Measurements from ENCODE around the gene GON4L.
A peak's percentile ranks its signal among the peaks of the same experiment; 100 is the strongest.
"Not testable (repeated sequence)": the region's sequence is repeated elsewhere in the genome, so short reads cannot be mapped to it uniquely, and the experiment has no call there.

The GON4L gene

DNA sequence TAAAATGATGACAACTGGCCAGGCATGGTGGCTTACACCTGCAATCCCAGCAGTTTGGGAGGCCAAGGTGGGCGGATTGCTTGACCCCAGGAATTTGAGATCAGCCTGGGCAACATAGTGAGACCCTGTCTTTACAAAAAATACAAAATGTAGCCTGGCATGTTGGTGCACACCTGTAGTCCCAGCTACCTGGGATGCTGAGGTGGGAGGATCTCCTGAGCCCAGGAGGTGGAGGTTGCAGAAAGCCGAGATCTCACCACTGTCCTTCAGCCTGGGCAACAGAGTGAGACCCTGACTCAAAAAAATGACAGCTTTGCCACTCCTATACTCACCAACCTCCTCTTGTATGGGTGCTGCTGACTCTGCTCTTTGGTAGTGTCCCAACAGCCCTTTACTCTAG is 20.9 kb upstream of the GON4L start:
- no peak for DNase-seq (ENCODE audit: low read depth in 2 of 2)

DNA sequence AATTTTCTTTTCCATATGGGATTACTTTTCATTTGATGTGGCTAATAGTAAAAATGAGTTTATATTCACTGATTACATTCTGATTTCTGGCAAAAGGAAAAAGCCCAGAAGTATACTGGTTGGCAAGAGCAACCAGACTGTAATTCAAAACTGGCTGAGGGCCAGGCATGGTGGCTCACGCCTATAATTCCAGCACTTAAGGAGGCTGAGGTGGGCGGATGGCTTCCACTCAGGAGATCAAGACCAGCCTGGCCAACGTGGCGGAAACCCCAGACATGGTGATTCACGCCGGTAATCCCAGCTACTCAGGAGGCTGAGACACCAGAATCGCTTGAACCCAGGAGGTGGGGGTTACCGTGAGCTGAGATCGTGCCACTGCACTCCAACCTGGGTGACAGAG is 16.8 kb upstream of the GON4L start:
- DNase-seq (ENCODE audit: low read depth in 2 of 2) = no peak

DNA sequence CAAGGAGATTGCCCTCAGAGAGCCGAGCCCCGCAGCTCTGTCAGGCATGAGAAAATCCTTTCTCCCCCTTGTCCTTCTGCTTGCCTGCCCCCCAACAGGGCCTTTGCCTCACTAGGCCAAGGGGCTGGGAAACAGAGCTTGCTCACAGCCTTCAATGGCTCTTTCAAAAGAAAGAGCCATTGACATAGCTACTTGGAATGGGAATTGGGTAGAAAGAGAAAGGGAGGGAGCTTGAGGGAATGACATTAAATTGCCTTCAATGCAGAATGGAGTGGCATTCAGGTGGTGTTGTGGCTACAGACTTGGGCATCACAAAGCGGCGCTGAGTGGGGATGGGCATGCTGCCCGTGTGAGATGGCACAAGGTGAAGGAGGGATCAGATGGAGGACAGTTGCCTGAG is 15.5 kb upstream of the GON4L start:
- no peak for DNase-seq (ENCODE audit: low read depth in 2 of 2)

DNA sequence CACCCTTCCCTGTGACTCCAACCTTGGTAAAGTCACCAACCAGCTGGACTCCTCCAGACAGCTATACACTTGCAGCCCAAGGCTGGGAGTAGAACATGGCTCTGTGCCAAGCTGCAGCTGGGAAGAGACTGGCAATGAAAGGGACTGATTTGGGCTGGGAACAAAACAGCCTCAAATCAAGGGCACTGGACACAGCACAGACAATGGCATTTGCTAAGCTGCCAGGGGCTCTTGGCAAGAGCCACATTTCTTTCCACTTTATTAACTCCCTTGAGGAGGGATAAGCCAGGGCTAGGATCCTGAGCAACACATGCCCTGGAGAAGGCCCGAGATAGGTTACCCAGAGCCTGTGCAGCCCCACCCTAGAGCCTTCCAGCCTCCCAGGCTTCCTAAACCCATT is 14.4 kb upstream of the GON4L start:
- no peak for DNase-seq (ENCODE audit: low read depth in 2 of 2)

DNA sequence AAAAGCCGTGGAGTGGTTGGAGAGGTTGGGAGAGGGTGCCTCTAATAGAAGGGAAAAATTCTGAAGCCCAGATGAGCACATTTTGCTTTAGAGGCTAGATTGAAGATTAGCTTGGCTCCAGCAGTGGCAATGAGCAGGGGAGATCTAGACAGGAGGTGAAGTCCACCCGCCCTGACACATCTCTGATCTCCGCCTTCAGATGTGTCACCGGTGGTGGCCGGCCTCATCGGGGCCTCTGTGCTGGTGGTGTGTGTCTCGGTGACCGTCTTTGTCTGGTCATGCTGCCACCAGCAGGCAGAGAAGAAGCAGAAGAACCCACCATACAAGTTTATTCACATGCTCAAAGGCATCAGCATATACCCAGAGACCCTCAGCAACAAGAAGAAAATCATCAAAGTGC is 10.8 kb upstream of the GON4L start:
- DNase-seq (ENCODE audit: low read depth in 2 of 2) = no peak

DNA sequence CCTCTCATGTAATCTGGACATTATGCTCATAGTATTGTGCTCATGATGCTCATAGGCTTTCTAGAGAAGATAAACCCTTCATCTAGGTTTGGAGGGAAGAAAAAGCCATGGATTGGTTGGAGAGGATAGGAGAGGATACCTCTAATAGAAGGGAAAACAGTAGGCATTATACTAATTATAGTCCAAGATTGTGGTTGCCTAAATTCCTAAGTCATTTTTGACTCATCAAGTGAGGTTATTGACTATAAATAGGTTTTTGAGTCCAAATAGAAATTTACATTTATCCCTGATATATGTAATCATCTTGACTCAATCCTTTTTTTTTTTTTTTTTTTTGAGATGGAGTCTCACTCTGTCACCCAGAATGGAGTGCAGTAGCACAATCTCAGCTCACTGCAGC is 7.4 kb upstream of the GON4L start:
- no peak for DNase-seq (ENCODE audit: low read depth in 2 of 2)

DNA sequence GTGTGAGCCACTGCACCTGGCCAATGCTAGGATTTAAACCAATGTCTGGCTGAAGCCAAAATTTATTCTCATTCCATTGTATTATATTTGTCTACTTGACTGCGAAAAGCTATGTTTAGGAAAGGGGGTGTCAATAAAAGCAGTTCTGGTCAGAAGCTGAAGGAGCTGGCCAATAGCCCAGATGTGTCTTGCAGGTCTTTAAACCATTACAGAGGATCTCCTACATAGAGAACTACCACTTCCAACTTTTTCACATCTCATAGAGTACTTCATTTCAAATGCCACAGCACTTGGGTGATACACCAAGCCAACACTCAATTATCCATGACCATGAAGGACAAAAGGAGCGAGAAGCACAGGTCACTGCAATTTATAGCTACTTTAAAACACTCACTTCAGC is 4.9 kb upstream of the GON4L start:
- DNase-seq (ENCODE audit: low read depth in 2 of 2) = no peak

DNA sequence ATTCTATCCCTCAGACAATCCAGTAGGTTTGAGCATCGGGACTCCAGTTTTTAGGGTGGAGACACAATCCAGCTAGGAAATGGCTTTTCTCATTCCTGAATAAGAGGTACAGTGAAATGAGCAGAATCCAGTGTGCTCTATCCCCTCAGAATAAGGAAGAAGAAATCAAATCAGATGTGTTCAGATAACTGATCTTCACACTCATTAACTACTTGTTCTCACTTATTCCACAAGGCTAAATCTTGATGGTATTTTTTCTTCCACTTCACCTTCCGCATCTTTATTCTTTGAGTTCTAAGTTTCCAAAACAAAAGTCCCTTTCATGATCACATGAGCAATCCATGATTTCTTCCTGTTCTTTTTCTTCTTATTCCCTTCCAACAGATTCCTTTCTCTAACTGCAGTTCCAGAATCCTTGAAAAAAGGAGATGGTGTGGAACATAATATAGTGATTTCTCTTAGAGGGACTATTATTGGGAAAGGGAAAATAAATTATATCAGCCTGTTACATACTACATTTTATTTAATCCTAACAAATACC is 4.0 kb upstream of the GON4L start:
- no peak for DNase-seq (ENCODE audit: low read depth in 2 of 2)

DNA sequence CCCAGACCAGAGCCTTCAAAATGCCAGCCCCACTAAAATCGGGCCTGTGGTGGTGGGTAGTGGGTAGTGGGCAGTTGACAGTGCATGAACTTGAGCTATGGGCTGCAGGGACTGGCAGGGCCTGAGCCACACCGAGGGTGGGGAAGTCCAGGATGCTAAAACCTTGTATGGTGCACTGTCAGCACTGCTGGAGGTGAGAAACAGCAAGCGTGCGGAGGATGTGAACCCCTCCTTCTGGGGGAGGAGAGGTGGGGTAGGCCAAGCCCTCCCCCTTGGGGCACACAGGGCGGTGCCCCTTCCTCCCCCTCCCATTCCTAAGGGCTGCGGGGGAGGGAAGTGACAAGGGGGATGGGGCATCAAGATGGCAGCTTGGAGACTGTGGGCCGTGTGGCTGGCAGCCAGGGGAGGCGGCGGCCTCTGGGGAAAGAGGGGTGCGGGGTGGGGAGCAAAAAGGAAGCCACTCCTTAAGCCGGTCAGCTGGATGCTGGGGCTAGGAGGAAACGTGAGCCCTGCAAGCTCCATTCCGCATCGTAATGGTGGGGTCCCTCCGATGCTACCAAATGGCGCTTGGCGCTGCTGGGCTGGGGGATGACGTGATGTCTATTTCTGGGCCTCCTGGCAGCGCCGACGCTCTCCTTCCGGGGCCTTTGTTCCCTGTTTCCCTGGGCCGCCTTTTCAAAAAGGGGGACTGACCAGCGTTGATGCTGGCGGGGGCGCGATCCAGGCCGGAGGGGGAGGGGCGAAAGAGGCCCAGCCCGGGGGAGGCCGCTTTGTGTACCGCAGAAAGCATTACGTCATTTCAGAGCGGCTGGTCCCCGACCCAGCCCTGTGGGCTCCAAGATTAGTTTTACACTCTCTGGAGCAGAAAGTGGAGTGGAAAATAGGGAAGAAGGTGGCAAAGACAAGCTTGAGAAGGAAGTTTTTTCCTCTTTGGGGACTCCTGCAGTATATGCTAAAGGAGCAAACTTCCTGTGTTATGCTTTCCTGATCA is 3.2 kb upstream of the GON4L start:
- peak in 1 of 2 experiments; percentile 32 for DNase-seq (ENCODE audit: low read depth in 2 of 2)

DNA sequence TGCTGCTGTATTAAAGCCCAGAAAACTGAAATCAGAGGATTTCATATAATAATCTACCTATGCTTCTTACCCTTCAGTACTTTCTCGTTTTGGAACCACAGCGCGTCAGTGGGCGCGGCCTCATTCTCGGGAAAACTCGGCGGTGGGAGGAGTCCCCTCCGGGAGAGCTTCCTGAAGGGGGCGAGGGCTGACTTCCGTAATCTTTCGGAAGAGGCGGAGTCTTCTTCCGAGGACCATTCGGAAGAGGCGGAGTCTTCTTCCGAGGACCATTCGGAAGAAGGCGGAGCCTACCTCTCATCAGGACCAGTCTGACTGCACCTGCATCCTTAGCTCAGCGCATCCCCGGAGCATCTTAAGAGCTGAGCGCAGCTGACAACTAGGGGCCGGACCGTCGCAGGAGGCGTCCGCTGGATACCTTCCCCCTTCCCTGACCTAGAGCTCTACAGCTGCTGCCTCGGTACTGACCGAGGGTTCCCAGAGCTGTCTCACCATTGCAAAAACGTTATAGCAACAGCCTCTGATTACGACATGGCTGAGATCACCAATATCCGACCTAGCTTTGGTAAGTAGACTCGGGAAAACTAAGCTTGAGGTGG is 2.3 kb upstream of the GON4L start, which contains the start of gene SYT11:
TSS of gene SYT11 (plus strand) at position 334 of the 596 bp plus-strand sequence. CDS start at position 529, 195 bp downstream.
- DNase-seq (ENCODE audit: low read depth in 2 of 2) = peak; percentile 87 to 95

DNA sequence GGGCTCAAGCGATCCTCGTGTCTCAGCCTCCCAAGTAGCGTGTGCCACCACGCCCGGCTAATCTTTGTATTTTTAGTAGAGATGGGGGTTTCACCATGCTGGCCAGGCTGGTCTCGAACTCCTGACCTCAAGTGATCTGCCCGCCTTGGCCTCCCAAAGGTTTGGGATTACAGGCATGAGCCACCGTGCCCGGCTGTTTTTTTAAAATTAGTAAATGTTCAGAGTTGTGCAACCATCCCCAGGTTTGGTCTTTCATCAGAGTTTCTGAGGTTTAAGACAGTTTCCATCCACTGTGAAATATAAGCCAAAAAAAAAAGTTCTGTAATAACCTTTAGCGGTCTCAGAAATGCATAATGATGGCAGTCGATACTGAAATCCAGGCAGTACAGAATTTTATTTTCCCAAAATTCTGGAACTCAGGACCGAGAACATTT is 1.8 kb upstream of the GON4L start:
- peak in 1 of 2 experiments; percentile 7 for DNase-seq (ENCODE audit: low read depth in 2 of 2)

DNA sequence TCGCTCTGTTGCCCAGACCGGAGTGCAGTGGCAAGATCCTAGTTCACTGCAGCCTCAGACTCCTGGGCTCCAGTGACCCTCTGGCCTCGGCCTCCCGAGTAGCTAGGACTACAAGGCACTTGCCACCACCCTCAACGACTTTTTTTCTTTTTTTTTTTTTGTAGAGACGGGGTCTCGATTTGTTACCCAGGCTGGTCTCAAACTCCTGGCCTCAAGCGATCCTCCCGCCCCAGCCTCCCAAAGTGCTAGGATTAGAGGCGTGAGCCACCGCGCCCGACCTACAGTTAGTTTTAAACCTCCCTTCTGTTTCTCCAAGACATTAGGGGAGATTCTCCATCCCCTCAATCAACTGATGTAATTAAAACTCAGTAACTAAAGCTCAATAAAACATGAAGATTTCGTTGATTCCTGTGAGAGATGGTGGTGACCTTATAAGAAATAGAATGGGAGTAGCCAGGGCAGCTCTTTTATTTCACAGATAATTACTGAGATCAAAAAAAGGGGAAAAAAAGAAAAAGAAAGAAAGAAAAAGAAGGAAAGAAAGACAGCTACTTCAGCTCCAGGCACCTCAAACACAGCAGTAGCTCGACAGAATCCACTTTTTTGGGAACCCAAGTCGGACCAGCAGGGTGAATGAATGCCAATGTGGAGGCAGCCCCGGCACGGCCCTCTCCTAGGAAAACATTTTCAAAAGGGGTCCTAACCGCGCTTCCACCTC is 598 bp downstream of the GON4L start:
- DNase-seq (ENCODE audit: low read depth in 2 of 2) = no peak

DNA sequence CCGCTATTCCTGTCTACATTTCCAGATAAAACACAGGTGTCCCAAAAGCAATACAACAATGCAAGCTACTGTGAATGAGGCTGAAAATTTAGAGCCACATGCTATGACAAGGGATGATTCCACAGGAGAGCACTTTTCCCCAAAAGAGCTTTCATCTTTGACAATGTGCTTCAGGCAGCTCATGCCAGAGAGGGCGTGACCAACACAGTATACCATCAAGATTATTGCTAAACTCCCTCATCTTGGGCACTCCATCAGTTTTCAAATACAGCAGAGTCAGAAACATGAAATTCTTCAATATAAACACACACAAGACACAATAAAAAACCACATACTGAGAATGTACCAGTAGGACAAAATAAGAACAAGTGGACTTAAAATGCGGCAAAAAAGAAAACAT is 6.7 kb downstream of the GON4L start:
- DNase-seq (ENCODE audit: low read depth in 2 of 2) = no peak

DNA sequence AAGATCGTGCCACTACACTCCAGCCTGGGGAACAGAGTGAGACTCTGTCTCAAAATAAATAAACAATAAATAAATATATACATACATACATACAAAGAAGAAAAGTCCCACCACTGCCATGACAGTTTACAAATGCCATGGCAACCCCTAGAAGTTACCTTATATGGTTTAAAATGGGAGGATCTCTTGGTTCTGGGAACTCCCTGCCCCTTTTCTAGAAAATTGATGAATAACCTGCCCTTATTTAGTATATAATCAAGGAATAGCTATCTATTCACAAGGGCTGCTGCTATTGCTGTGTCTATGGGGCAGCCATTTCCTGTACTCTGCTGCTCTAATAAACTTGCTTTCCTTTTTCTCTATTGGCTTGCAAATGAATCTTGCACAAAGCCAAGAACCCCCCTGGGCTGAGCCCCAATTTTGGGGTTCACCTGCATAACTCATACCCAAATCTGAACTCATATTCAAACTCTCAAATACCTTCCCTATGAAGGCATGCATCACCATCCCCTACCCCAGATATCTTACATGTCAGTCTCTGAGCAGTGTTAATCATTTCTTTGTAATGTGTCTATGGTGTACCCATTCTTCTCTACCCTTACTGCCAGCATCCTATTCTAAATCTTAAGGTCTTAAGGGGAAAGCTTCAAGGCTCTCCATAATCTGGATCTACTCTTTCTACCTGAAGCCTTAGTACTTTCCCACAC is 9.0 kb downstream of the GON4L start:
- DNase-seq (ENCODE audit: low read depth in 2 of 2) = no peak

DNA sequence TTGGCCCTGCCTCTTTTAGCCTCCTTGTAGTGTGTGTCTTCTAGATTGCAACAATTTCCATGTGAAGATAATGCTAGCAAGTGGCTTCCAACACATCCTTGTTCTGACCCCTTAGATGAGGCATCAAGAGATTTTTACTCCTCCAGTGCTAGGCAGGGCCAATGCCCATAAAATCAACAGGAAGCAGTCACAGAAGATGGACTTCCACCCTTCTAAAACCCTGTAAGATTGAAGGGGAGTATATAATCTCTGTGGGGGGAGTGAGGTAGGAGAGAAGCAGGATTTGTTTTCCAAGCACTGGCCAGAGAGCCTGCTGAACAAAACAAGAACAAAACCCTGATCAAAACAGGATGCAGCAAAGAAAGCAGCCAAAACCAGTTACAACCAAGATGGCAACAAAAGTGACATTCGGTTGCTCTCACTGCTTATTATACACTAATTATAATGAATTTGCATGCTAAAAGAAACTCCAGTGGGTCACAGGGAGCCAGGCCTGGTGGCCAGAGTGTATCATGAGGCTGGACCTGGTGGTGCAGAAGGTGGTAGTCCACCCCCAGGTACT is 12.1 kb downstream of the GON4L start:
- DNase-seq (ENCODE audit: low read depth in 2 of 2) = no peak

DNA sequence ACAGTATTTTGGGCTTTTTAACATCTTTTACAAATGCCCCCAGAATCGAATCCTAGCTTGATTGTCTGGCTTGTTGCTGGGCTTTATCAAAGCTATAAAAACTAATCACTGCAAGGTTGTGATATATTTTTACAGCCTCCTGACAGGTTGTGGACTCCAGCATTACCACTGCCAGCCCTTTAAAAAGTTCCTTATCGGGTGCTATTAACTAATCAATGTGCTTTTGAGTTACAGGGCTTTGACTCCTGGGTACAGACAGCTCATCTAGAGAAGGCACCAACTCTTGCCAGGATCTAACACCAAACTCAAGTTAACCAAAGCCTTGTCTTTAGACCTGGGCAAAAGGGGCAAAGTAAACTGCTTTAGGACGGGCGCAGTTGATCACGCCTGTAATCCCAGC is 16.6 kb downstream of the GON4L start:
- no peak for DNase-seq (ENCODE audit: low read depth in 2 of 2)

DNA sequence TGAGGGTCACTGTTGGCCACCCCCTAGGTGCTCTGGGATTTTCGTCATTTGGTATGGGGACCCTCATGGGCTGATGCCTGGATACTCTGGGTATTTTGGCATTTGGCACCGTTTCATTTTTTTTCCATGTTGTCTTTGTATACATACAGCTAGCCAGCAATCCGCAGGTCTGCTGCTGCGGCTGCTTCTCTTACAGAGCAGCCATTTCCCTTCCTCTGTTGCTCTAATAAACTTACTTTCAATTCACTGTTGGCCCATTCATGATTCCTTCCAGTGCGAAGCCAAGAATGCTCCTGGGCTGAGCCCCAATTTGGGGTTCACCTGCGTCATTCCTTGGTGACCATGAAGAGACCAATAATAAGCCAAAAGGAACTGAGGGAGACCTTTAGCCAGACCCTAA is 21.5 kb downstream of the GON4L start:
- DNase-seq (ENCODE audit: low read depth in 2 of 2) = no peak

DNA sequence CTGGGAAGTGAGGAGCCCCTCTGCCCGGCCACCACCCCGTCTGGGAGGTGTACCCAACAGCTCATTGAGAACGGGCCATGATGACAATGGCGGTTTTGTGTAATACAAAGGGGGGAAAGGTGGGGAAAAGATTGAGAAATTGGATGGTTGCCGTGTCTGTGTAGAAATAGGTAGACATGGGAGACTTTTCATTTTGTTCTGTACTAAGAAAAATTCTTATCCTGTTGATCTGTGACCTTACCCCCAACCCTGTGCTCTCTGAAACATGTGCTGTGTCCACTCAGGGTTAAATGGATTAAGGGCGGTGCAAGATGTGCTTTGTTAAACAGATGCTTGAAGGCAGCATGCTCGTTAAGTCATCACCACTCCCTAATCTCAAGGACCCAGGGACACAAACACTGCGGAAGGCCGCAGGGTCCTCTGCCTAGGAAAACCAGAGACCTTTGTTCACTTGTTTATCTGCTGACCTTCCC is 22.1 kb downstream of the GON4L start:
- DNase-seq (ENCODE audit: low read depth in 2 of 2) = not testable (repeated sequence)

DNA sequence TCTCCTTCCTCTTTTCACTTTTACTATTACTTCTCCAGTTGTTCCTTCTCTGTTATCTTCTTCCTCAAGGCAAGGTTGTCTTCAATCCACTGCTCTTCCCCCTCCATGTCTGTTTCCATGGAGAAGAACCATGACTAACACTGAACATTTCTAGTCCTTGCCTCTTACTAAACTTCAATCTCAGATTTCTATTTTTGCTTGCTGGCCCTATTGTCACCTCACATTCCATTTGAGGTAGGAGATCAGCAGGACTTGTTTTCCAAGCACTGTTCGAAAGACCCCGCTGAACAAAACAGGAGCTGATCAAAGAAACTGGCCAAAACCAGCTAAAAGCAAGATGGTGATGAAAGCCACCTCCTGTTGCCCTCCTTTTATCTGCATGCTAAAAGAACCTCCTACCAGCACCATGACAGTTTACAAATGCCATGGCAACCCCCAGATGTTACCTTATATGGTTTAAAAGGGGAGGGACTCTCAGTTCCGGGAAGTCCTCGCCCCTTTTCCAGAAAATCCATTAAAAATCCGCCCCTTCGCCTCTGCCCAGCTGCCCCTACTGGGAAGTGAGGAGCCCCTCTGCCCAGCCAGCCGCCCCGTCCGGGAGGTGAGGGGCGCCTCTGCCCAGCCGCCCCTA is 22.6 kb downstream of the GON4L start:
- no peak for DNase-seq (ENCODE audit: low read depth in 2 of 2)

DNA sequence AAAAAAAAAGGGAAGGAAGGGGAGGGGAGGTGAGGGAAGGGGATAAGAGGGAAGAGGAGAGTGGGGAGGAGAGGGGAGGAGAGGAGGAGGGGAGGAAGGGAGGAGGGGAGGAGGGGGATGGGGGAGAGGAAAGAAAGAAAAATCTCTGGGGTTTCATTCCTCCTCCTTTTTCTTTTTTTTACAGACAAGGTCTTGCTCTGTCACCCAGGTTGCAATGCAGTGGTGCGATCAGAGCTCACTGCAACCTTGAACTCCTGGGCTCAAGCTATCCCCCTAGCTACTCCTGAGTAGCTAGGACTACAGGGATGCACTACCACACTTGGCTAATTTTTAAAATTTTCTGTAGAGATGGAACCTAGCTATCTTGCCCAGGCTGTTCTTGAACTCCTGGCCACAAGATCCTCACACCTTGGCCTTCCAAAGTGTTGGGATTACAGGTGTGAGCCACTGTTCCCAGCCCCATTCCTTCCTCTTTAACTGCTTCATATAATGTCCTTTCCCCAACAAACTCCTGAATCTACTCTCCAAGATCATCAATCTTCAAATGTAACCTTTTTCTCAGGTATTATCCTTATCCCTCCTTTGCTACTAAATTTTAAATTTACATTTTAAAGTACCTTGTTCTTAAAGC is 23.2 kb downstream of the GON4L start:
- no peak for DNase-seq (ENCODE audit: low read depth in 2 of 2)
